GM18873 (cell line): ENCODE data around the gene VWF.
"Not testable (repeated sequence)": the region's sequence is repeated elsewhere in the genome, so short reads cannot be mapped to it uniquely, and the experiment has no call there.

Source experiments
- ATAC-seq: cut with Tn5 transposase; IDR thresholded peaks from one replicate; pipeline ENCODE4 v1.9.1; 2021; ENCODE audit warnings: mild to moderate bottlenecking, moderate library complexity, moderate number of reproducible peaks; ENCODE audit not compliant: unreplicated experiment, low FRiP score

The VWF gene

DNA sequence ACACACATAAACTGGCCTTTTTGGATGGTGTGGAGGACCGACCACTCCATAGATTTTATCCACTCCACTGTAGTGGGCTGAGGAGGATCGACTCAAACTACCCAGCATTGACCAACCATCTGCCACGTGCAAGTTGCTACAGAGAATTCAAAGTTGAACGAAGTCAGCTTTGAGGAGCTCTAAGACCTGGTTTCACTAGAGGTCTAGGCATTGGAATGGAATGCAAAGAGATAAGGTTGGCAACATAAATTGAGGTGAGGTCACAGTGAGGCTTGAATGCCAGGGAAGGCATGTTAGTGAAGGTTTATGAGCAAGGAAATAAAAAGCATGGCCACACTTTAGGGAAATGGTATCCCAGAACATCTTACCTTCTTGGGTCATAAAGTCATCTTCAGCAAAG lies 14.5 kb downstream of the VWF start:
- ATAC-seq: no peak

DNA sequence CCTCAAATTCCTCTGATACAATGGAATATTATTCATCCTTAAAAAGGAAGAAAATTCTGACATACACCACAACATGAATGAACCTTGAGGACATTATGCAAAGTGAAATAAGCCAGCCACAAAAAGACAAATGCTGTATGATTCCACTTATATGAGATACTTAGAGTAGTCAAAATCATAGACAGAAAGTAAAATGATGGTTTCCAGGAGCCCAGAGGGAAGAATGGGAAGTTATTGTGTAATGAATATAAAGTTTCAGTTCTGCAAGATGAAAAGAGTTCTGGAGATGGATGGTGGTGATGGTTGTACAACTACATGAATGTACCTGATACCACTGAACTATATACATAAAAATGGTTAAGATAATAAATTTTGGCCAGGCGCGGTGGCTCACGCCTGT lies 18.3 kb downstream of the VWF start:
- ATAC-seq: no peak

DNA sequence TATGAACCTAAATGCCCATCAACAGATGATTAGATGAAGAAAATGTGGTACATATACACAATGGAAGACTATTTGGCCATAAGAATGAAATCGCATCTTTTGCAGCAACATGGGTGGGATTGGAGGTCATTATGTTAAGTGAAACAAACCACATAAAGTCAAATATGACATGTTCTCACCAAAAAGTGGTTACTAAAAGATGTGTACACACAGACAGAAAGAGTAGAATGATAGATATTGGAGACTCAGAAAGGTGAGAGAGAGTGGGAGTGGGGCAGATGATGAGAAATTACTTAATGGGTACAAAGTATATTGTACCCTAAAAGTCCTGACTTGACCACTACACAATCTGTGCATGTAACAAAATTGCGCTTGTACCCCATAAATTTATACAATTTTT lies 19.6 kb downstream of the VWF start:
- no peak for ATAC-seq

DNA sequence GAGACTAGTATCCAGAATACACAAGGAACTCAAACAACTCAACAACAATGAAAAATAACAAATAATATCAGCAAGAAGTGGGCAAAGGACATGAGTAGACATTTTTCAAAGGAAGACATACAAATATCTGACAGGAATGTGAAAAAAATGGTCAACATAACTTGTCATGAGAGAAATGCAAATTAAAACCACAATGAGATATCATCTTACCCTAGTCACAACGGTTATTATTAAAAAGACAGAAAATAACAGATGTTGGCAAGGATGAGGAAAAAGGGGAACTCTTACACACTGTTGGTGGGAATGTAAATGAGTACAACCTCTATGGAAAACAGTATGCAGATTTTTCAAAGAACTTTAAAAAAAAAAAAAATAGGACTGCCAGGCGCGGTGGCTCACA lies 20.4 kb downstream of the VWF start:
- no peak for ATAC-seq

DNA sequence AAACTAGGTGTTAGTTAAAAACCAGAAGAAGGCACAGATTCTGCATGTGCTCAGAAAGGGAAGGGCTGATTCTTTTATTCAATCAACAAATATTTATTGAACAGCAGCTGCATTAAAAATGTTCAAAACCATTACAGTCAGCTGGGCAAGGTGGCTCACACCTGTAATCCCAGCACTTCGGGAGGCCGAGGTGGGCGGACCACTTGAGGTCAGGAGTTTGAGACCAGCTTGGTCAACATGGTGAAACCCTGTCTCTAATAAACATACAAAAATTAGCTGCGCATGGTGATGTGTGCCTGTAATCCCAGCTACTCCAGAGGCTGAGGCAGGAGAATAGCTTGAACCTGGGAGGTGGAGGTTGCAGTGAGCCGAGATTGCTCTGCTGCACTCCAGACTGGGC lies 22.4 kb downstream of the VWF start:
- ATAC-seq: not testable (repeated sequence)

DNA sequence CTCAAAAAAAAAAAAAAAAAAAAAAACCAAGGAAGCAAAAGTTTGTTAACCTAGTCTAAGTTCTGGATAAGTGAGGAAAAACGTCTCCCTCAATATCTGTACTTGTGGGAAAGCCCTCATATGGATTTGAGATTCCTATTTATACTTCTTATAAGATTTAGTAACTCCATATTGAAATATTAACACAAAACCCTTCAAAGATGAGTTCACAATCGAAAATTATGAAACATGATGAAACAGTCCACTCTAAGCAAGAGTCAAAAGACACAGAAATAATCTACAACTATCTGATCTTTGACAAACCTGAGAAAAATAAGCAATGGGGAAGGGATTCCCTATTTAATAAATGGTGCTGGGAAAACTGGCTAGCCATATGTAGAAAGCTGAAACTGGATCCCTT lies 25.2 kb downstream of the VWF start:
- ATAC-seq: no peak

DNA sequence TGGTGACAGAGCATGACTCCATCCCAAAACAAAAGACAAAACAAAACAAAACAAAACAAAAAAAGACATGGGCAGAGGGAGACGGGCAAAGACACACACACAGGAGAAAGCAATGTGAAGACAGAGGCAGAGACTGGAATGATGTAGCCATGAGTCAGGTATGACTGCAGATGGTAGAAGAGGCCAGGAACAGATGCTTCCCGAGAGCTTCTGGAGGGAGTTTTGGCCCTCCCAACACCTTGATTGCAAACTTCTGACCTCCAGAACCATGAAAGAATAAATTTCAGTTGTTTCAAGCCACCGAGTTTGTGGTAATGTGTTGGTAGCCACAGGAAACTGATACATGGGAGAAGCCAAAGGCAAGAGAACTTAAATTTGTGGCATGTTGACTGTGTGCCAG lies 27.1 kb downstream of the VWF start:
- ATAC-seq: no peak

DNA sequence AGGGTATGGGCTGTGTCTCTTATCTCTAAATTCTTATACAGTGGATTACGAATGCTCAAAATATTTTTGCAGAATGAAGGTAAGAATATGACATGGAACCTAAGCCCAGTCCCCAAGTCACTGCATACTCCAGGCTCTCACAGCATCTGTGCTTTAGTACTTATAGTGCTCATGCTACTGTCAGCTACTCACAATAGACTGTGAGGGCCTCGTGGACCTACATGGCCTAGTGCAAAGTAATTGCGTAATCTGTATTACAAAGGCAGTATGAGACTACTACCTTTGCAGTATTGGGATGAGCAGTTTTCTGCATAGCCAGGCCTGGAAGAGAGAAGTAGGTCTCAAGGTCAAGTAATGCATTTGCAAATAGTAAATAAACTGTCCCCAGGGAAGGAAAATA lies 27.9 kb downstream of the VWF start:
- ATAC-seq: no peak

DNA sequence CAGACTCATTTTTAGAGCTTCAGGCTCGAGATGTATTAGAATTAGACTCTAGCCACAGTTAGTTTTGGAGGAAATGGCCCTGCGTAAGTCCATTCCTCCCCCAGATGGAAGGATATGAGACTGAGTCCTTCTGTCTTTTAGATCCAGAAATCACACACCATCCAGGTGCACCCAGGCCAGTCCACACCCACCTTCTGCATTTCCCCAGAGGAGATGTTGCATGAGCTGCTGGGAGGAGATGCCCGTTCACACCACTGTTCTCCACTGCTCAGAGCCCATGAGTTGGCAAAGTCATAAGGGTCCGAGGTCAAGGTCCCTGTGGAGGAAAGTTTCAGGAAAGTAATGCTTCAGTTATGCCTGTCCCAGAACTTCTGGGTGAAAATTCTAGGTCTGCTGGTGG lies 29.2 kb downstream of the VWF start:
- ATAC-seq: no peak

DNA sequence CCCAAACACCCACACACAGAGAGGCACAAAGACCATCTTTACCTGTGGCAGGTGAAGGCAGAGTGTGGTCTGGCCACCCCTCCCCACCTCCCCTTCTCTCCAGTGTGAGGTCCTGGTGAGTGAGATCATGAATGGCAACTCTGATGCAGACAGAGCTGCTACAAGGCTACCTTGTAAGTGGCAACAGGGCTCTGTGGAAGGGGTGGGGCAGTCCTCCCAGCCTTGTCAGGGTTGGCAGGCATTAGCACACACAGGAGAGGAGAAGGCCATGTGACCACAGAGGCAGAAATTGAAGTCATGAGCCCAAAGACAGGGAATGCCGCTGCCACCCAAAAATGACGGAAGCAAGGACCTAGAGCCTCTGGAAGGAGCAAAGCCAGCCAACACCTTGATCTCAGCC lies 30.7 kb downstream of the VWF start:
- no peak for ATAC-seq

DNA sequence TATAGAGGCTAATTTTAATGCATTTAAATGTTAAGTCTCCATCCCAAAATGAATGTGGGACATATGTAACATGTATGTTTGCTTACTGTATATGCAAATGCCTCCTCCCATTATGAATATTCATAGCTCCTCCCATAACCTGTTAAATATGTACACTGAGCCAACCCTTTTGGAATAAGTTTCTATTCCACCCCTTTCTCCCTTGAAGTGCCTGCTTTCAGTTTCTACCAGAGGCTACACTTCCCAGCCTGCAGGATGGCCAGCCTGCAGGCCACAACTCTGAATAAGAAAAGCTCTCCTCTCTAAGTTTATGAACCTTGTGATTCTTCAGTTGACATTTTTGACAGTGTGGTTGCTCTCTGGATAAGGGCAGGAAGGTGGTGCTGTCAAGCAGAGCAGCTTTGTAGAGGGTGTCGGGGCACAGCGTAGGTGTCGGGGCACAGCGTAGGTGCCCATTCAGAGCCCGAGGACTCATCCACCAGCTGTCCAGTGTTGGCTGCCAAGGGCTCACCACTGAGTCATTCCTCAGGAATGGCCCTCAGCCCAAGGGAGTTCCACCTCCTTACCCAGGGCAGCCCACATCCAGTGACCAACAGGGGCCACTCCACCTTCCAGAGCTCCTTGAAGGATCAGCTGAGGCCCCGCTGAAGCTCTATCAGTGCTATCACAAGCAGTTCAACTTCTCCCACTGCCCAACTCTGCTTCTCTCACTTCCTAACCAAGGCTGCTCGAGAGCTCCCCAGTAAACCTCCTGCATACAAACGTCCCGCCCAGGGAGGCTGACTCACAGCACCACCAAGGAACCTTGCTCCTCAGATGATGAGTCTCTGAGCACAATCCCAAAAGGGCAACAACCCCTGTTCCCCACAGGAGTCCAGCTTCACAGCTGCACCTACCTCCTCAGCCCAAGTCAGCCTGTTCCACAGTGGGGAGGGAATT lies 31.4 kb downstream of the VWF start:
- ATAC-seq: no peak

DNA sequence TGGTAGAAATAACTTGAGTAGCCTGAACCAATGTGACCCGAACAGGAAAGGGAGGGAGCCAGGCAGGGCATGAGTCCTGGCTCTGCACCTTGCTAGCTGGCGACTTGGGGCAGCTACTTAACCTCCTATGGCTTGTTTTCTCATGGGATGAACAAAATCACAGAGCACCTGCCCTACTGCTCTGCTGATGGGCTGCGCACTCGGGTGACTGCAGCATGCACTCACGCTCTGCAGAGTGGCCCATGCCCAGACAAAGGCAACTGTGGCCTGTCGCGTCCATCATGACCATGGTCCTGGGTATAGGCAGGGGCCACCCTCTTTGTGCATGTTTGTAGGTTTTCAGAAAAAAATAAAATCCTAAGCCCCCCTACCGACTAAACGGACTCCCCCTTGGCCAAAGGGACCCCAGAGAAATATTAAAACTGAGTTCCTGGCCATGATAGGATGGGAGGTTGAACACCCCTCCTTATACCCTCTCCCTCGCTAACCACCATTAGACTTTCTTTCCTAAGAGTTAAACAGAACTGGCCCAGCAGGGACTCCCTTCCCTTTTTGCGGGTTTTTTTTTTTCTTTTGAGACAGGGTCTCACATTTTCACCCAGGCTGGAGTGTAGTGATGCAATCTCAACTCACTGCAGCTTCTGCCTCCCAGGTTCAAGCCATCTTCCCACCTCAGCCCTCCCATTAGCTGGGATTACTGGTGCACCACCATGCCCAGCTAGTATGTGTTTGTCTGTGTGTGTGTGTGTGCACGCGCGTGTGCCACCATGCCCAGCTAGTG lies 32.5 kb downstream of the VWF start:
- no peak for ATAC-seq

DNA sequence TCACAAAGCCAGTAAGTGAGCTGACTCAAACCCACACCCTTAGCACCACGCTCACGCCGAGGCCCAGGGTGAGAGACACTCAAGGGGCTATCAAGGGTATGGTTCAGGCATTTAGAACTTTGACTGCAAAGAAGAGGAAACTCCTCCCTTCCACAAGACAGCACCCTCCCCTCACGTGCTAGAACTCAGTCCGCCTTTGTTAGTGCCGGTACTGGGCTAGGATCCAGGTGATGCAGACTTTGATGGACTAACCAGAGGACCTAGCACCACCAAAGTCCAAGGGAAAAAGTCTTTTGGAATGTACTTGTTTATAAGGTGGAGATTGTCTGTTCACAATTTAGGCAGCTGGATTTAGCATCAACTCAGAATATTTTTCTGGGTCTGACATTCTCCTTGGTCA lies 33.7 kb downstream of the VWF start:
- ATAC-seq: no peak

DNA sequence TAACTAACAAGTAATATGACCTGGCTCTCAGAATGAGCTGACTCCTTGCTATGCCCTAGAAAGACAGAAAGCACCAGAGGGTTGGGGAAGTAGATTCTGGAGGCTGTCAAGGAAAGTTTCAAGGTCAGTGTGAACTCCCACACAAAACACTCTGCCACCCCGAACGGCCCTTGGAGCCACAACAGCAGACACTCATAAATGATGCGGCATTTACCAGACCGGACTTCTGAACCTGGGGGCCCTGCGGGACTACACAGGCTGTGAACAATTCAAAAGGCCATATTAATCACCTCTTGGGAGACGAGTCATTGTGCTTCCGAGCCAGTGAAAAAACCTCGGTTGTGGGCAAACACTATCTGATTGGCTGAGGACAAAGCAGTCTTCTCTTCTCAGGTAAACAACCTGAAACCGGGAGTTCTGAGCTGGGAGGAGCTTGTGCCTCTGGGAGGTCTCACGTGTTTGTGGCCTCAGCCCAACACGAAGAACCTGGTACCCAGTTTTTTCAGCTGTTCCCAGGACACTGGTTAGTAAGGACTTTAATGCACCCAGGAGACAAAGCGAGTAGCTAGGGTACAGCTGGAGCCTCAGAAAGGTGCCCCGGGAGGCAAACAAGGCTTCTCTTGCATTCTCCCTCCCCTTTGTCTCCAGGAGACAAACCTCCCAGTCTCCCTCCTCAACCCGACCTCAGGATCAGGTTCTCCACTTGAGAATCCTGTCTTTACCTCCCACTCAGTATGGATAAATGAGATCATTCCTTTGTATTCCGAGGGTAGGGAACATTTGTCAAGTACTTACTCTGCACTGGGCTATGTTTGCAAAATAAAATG lies 35.3 kb downstream of the VWF start:
- ATAC-seq: no peak

DNA sequence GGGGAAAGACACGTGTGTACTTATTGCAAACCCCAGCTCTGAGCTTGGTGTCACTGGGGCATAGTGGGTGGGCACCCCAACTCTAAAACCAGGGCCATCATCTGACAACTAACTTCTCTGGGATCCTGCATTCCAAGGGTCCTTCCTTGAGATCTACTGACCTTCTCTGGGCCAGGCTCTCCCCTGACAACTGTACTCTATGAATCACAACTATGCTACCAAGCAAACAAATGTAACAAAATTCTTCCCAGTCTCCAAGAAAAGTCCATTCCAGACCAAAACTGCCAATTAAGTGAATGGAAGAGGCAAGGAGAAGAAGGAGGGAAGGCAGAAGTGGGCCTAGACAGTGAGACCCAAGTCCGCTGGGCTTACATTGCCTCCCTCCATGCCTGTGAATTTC lies 38.2 kb downstream of the VWF start:
- no peak for ATAC-seq

DNA sequence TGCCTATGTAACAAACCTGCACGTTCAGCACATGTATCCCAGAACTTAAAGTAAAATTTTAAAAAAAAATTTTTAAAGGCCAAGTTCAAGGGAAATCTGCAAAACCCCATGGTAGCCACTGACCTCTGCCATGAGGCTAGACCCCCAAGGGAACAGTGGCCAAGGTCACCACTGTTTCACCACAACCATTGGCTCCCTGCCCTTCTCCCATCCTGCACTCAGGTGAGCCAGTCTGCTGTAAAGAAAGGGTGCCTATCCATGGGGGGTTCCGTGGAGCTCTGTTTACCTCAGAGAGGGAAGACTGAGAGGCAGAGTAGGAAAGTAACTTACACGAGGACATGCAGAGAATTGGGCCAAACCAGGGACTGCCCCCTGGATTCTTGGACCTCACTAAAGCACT lies 38.6 kb downstream of the VWF start:
- ATAC-seq: no peak

DNA sequence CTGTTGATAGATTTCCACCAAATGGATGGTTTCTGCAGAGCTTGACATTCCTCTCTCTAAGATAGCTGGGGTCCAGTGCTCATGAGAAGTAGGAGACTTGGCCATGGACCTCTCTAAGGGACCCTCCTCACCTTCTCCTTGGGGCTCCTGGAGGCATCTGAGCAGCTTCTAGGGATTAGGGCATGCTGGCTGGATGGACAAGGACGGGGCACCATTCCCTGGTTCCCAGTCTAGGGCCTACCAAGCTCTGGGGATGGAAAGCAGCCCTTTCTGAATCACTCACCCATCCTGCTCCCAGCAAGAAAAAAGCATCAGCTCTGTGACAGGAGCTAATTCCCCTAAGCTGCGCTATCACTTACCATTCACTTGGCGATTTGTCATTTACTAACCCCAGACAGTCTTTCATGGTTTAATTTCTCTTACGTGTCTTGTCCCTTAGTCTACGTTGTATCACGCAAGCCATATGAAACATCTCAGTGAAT lies 39.5 kb downstream of the VWF start:
- no peak for ATAC-seq

DNA sequence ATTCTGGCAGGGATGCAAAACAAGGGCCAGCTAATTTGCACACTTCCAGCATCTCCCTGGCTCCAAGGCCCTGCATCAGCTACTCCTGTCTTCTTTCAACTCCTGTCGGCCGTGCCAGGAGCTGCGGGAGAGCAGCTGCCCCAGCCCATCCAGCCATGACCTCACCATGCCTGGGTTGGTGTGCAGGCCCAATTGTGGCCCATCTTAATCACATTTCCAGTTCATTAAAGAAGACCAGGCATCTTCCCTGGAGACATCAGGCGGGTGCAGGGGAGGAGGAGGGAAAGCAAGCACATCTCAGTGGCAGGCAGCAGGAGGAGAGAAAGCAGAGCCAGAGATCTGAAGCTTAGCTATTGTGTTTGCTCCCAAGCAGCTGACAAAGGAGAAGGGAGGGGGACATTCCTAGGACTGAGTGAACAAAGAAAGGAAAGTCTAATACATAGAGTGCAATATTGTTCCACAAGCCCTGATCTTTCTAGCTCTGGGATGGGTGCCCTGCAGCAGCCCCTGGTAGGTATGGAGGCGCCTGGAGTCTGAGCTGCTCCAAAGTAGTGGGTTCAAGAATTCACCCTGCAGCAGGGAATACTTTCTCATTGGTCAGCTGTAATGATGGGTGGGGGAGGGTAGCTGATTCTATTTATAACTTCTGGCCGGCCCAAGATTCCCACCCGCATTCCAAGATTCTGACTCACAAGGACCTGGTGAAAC lies 40.1 kb downstream of the VWF start:
- ATAC-seq: no peak

DNA sequence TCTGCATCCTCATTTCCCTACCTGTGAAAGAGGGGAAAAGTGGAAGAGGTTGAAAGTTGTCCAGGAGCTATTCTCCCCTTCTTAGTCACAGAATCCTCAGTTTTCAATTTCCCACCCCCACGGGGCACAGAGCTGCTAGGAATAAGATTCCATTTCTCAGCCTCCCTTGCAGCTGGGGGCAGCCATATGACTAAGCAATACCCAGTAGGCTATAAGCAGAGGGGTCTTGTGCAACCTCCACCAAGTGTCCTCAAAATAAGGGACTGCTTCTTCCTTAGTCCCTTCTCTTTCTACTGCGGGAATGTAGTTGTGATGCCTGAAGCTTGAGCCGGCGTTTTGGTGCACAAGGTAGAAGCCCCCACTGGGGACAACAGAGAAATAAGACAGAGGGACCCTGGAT lies 40.9 kb downstream of the VWF start:
- ATAC-seq: no peak

DNA sequence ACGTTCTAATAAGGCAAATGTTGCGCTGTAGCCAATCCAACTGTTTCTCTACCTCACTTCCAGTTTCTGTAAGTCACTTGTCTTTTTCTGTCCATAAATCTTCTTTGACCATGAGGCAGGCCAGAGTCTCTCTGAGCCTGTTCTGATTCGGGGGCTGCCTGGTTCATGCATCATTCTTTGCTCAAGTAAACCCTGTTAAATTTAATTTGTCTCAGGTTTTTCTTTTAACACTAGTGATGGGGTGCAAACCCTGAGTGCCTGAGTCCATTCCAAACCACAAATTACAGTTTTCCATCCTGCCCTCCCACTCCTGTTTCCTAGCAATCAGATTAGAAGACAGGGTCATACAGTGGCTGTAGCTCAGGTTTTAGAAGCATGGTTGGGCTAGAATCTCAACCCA lies 41.9 kb downstream of the VWF start:
- no peak for ATAC-seq
